Measurements from ENCODE around the gene CUL3.
A peak's percentile ranks its signal among the peaks of the same experiment; 100 is the strongest.
"Not testable (repeated sequence)": the region's sequence is repeated elsewhere in the genome, so short reads cannot be mapped to it uniquely, and the experiment has no call there.

Gene CUL3

DNA sequence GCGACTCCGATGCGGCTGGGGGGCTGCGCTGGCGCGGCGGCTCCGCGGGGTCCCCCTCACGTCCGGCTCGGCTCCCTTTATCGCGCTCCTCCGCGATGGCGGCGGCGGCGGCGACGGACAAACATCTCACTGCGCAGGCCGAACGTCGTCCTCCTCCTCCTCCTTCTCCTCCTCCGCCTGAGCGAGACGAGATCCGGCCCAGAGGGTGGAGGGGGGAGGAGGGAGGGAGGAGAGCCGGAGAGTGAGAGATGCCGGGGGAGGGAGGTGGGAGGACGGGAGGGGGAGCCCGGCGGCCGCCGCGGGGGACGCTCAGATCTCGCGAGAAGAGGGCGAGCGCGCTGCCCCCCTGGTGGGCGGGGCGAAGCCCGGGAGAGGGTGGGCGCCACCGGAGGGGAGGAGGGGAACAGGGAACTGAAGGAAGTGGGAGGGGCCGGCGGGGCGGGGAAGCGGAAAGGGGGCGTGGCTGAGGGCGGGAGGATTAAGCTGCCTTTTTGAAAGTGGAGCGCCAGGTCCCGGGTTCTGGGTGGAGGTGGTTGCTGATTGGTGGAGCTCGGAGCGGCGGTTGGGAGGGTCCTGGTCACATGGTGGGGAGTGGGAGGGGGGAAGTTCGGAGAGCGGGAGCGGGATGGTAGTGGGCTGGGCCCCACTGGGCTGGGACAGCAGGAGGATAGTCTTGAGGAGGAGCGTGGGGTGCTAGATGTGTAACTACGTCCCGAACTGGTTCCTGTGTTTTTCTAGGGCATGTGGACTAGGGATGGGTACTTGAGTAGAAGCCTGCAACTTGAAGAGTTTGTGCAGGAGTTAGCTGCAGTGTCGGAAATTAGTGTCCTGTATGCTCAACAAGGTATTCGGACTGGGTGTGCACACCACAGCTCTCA, at the start of gene CUL3:
Gene CUL3, minus strand, starts transcription at position 153 of the 878 bp plus-strand sequence. CDS start 354 bp downstream, outside the sequence.
- DNase-seq (ENCODE audit: low read depth) = peak; percentile 96

DNA sequence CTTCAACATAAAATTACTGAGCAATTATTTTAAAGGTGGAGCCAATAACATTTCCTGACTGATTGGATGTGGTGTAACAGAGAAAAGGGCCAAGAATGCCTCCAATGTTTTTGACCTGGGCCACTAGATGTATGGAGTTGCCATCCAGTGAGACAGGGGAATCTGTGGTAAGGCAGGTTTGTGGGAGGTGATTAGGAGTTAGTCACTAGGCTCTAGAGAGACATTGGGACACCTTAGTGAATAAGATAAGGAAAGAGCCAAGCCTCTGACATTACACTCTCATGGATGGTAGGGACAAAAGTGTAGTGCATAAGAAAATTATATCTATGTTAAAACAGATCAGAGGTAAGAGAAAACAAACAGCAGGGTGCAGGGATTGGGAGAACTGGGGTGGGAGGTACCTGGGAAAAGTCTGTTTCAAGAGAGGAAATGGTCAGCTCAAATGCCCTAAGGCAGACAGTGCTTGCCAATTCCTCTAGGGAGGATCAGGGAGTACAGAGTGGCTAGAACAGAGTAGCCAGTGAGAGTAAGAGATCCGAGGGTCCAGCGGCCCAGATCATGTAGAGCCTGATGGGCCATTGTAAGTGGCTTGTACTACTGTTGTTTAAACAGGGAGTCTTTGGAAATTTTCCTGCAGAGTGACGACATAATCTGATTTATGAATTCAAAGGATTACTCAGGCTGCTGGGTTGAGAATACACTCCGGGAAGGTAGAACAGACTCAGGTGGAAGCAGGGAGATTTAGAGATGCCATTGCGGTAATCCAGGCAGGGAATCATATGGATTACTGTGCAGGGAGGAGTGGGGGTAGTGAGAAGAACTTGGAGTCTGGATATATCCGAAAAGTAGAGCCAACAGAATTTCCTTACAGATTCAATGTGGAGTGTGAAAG, 45.7 kb upstream of the CUL3 start:
- DNase-seq (ENCODE audit: low read depth) = peak; percentile 70

DNA sequence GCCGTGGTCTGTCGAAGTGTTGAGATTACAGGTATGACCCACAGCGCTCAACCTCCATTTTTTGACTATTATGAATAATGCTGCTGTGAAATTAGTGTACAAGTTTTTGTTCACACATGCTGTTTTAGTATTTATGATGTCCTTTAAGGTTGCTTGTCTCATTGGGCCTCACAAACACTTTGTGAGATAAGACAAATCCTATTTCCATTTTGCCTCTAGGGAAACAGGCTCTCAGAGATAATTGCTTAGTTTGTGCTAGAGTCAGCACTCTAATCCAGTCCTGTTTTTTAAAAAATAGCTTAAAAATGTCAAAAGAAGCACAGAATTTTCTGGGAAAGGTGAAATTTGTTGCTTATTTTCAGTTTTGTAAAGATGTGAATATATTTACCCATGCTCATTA, 43.3 kb upstream of the CUL3 start:
- DNase-seq (ENCODE audit: low read depth) = no peak

DNA sequence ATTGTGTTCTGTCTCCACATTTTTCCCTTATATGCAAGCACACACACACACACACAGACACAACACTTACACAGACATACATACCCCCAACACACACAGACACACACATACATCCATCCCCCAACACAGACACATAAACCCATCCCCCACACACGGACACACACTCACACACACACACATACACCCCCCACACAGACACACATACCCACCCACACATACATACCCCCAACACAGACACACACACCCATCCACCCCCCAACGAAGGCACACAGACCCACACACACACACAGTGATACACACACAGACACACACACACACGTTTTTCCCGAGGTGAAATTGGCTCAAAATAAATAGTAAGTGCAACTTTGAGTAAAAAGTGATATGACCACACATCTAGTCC, 41.6 kb upstream of the CUL3 start:
- DNase-seq (ENCODE audit: low read depth) = no peak

DNA sequence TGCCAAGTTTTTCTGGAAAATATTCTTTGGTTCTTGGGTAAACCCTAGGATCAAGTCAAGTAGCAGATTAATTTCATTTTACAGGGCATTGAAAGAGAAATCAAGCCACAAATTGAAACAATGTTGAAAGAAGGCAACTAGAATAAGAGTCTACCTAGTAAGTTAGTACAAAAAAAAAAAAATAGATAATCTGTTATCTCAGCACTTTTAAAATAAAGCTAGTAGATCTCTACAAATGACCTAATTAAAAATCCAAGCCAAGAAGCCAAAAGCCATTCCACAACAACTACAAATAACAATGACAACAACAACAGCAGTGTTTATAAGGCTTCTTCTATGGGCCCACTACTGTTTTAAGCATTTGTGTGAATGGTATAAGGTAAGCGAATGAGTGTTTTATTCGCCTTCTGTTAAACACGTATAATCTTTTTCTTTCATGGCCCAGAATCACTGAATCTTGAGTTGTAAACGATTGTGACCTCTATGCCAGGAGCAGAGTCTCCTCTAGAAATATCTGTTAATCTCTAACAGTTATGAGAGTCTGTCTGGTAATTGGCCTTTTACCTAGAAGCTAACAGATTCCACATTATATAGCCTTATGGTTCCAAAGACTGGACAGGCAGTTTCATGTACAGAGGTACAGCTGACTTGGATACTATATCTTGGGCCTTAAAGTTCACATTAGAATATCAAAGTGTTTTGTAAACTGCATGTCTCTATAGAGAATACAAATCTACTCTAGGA, 28.6 kb upstream of the CUL3 start:
- no peak for DNase-seq (ENCODE audit: low read depth)

DNA sequence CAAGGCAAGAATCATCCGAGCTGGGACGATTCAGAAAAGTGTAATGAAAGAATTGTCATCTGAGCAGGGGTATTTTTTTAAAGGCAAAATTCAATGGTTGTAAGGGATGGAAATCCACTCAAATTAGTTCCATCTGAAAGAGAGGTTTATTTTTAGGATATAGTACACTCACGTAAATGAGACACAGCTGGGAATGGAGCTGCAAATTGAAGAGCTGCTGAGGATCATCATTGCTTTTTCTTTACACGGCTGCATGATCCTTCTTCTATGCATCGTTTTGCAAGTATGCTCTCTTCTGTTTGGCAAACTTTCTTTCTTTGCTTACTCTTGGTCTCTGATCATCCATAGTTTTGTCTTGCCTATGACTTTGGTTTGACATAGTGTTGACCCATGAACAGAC, 27.4 kb upstream of the CUL3 start:
- DNase-seq (ENCODE audit: low read depth) = no peak

DNA sequence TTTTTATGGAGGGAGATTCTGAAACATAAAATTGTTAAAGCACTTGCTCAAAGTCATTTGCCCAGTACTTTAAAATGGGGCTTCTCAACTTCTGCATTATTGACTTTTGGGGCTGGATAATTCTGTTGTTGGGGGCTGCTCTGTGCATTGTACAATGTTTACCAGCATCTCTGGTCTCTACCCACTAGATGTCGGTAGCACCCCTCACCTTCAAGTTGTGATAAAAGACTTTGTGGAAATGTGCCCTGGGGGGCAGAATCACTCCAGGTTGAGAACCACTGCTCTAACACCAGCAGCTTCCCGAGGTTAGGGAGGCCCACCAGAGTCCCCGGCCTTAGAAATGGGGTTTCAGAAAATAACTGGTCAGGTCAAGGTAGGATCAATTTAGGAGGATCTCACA, 26.8 kb upstream of the CUL3 start:
- no peak for DNase-seq (ENCODE audit: low read depth)

DNA sequence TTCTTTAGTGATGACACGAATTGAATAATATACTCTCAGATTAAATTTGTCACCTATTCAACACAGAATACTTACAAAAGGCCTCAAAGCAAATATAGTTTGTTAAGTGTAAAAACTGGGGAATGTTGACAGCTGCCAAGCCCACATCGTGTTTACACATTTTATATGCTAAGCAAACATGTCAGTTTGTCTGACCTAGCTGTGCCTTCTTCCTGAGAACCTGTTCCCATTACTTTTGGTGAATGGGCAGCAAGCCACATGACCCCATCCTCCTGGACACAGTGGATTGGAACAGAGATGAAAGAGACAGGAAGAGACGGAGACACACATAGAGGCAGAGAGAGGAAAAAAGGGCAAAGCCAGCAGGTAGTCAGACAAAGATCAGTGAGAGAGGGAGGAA, 22.9 kb upstream of the CUL3 start:
- DNase-seq (ENCODE audit: low read depth) = no peak

DNA sequence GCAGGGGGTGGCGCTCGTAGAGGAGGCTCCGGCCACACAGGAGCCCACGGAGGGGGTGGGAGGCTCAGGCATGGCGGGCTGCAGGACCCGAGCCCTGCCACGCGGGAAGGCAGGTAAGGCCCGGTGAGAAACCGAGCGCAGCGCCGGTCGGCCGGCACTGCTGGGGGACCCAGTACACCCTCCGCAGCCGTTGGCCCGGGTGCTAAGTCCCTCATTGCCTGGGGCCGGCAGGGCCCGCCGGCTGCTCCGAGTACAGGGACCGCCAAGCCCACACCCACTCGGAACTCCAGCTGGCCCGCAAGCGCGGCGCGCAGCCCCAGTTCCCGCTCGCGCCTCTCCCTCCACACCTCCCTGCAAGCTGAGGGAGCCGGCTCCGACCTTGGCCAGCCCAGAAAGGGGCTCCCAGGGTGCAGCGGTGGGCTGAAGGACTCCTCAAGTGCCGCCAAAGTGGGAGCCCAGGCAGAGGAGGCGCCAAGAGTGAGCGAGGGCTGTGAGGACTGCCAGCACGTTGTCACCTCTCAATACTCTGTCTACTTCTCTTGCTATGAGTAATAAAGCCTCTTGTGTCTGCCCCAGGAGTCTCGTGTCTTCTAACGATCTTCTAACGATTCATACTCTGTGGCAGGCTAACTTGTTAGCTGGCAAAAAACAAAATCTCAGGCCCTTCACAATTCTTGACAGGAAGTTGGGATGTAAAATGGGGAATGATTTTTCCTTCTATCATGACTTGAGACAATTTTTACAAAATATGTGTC, 18.8 kb upstream of the CUL3 start:
- not testable (repeated sequence) for DNase-seq (ENCODE audit: low read depth)

DNA sequence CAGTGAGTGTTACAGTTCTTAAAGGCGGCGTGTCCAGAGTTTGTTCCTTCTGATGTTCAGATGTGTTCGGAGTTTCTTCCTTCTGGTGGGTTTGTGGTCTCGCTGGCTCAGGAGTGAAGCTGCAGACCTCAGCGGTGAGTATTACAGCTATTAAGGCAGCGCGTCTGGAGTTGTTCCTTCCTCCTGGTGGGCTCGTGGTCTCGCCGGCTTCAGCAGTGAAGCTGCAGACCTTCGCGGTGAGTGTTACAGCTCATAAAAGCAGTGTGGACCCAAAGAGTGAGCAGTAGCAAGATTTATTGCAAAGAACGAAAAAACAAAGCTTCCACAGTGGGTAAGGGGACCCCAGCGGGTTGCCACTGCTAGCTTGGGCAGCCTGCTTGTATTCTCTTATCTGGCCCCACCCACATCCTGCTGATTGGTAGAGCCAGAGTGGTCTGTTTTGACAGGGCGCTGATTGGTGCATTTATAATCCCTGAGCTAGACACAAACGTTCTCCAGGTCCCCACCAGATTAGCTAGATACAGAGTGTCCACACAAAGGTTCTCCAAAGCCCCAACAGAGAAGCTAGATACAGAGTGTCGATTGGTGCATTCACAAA, 17.7 kb upstream of the CUL3 start:
- DNase-seq (ENCODE audit: low read depth) = not testable (repeated sequence)

DNA sequence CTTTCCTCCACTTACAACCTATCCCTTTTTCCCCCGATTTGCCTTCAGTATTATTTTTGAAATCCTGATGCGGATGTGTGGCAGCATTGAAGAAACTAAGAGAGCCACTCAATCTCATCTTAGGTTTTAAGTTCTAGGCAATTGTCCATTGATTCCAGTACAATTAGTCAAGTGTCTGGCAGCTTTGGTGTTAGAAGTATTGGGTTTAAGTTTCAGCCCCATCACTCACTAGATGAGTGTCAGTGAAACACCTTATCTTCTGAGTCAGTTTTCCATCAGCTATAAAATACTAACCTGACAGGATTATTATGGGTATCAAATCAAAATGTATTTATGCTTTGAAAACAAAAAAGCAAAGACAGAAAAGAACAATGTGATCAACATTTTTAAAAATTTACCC, 16.8 kb upstream of the CUL3 start:
- DNase-seq (ENCODE audit: low read depth) = no peak

DNA sequence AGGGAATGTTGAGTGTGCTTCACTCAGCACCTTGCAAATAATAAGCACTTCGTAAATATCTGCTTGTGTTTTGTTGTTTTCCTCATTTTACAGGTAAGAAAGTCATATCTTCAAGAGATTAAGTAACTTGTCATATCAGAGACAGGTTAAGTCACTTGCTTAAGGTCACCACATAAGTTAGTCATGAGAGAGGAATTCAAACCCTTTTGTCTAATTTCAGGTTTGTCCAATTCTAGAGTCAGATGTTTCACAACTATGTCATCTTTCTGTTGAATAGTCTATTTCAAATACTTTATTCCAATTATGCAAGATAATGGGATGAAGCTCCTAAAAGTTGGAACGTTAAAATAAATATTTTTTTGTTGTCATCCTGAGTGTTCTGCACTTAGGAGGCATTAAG, 13.5 kb upstream of the CUL3 start:
- no peak for DNase-seq (ENCODE audit: low read depth)

DNA sequence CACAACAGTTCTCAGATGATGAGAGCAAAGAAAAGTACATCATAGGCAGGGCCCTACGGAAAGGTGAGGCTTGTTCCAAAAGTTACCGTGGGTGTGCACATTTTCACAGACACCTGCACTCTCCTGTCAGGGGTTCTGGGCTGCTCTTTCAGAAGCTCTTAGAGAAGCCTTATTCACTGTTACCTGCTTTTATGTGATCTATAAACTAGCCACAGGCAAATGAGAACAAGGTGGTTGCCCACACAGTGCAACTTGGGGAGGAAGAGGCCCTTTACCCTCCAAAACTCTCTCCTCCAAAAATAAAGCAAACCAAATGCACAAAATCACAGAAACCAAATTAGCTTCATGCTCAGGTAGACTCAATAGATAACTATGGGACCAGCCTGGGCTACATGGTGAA, 11.1 kb upstream of the CUL3 start:
- no peak for DNase-seq (ENCODE audit: low read depth)

DNA sequence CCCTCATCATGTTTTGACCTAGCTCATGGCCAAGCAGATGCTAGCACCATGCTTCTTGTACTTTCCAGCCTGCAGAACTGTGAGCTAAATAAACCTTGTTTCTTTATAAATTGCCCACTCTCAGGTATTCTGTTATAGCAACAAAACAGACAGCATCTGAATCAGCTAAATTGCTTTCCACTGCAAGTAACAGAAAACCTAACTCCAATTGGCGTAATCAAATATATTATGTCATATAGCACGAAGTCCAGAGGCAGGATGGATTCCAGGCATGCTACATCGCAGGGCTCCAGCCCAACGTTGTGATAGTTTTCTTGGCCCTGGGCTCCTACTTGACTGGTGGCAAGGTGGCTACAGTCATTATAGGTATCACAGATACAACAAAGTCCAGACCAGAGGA, 10.4 kb upstream of the CUL3 start:
- DNase-seq (ENCODE audit: low read depth) = no peak

DNA sequence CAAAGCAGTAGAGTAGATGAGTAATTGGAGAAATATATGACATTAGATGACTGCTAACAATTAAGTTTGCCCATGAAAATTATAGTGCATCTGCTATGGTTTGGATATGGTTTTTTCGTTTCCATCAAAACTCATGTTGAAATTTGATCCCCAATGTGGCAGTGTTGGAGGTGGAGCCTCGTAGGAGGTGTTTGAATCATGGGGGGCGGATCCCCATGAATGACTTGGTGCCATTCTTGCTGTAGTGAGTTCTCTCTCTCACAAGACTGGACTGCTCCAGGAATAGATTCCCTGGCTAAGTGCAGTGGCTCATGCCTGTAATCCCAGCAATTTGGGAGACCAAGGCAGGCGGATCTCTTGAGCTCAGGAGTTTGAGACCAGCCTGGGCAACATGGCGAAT, 9.7 kb upstream of the CUL3 start:
- DNase-seq (ENCODE audit: low read depth) = peak; percentile 20

DNA sequence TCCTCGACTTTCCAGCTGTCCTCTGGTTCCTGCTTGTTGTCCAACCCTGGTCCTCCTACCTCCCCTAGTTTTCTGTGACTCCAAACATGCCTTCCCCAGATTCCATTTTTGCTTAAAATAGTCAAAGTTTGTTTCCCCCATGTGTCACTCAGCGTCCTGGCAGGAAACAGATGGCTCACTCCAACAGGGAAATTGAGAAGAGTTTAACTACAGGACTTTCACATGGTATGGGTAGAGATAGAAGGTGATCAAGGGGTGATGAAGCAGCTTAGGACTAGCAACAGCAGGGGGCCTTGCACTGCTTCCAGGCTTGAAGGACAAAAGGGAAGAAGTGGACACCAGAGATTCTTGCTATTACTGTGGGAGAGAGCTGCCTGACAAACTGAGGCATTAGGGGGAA, 6.1 kb upstream of the CUL3 start:
- DNase-seq (ENCODE audit: low read depth) = no peak

DNA sequence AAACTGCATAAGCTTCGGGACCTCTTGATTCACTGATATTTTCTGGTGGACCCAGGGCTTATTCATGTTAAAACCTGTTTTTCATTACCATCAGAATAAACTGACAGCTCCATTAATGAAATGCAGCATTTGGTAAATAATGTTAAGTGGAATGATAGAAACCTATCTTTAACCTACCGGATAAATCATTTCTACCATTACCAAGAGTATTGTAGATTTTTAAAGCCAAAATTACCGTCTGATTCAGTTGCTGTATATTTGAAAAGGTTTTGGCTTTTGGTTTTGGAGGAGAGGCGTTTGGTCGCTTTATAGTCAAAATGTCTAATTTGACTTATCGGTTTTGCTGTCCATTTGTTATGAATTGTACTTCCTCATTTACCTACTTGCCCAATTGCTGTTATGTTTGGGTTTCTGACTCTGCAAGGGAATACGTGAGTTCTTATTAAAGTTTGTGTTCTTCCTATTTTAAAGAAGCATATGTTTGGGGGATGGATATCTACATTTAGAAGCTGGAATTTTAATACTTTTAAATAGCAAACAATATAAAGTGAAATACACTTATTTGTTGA, 1.0 kb upstream of the CUL3 start:
- DNase-seq (ENCODE audit: low read depth) = no peak

DNA sequence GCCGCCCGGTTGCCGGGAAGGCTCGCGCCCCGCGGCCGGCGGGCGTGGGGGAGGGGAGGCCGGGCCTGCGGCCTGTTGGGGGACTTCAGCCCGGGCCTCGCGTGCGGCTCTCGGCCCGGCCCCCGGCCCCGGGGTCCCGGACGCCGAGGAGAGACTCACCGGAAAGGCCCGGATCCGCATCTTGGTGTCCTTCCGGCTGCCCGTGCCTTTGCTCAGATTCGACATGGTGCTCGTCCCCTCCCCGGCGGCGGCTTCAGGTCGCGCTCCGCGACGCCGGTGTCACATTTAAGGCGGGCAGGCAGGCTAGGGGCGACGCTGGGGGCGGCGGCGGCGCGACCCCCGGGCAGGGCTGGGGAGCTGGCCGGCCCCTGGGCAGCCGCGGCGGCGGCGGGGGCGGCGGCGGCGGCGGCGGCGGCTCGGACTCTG, 365 bp downstream of the CUL3 start:
- peak; percentile 26 for DNase-seq (ENCODE audit: low read depth)

DNA sequence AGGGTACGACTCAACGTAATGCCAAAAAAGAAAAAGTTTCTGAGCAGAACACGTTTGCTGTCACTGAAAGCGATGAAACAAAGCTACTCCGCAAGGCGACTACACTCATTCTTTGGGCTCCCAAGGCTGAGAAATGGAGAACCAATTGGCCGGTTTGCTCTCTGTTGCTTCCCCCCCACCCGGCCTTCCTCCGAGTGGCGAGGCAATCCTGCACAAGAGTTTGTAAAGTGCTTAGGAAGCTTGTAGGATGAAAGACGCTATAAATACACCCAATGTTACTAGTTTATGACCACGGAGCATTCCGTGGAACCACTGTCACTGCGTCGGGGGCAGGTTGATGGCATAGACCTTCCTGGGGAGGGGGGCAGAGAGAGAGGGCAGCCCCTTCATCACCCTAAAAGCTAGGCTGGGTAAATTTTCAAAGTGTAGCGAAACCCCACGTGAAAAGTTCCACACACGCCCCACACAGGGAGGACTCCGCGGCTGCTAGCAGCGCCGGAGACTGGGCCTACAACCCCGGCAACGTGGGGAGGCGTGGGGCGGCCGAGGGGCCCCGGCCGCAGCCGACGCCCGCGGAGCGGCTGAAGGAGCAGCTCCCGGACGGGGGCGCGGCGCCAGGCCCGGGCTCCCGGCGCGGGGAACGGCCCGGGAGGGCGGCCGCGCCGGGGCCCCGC, 915 bp downstream of the CUL3 start:
- DNase-seq (ENCODE audit: low read depth) = peak; percentile 41

DNA sequence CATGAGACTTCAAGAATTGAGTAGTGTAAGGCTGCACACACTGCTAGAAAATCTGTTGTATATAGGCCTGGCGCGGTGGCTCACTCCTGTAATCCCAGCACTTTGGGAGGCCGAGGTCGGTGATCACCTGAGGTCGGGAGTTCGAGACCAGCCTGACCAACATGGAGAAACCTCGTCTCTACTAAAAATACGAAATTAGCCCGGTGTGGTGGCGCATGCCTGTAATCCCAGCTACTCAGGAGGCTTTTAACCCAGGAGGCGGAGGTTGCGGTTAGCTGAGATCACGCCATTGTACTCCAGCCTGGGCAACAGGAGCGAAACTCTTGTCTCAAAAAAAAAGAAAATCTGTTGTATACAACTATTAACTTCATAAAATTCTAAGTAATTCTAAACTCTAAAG, 2.1 kb downstream of the CUL3 start:
- not testable (repeated sequence) for DNase-seq (ENCODE audit: low read depth)
